Medulla oblongata (tissue), 1 donor: ENCODE results near the gene HOXD3.

Experiments used
- DNase-seq: peaks from one replicate; pipeline ENCODE4 v3.0.0-alpha.2; 2015; ENCODE audit errors: extremely low spot score

HOXD3 gene

DNA sequence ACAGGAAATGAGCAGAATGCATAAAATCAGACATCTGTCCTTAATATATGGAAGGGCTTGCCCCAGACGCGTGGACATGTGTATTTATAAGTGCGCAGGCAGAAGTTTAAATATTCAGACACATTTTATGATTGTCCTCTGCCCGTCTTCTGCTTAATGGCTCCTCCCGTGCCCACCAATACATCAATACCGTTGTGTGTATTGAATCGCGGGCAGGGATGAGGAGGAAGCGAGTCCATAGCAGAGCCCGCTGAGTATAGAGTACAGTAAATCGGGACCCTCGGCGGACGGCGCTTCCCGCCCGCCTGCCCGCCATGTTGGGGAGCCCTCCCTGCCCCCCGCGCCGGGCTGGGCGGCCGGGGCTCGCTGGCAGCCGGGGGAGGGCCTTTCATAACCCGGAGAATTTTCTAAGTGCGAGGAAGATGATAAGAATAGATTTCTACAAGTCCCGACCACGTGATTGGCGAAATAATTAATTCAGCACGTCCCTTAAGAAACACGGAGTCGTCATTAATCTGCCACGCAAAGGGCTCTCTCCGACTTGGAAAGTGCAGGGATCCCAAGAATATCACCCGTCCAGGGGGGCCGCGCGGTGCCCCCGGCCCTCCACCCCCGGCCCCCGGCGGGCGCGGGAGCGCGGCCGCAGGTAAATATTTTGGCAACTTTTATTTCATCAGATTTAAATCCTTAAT lies at the start of gene HOXD3:
Gene HOXD3 (plus strand): TSS at position 501 of the 692 bp plus-strand sequence. CDS start 11,808 bp downstream, outside the sequence.
- DNase-seq, result no peak

DNA sequence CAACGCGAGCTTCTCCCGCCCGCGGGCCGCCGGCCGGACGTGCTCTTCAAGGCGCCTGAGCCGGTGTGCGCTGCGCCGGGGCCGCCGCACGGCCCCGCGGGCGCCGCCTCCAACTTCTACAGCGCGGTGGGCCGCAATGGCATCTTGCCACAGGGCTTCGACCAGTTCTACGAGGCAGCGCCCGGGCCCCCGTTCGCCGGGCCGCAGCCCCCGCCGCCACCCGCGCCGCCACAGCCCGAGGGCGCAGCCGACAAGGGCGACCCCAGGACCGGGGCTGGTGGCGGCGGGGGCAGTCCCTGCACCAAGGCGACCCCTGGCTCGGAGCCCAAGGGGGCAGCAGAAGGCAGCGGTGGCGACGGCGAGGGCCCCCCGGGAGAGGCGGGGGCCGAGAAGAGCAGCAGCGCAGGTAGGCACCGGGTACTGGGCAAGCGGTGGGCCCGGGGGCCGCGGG lies 49.4 kb upstream of the HOXD3 start:
- DNase-seq, result no peak

DNA sequence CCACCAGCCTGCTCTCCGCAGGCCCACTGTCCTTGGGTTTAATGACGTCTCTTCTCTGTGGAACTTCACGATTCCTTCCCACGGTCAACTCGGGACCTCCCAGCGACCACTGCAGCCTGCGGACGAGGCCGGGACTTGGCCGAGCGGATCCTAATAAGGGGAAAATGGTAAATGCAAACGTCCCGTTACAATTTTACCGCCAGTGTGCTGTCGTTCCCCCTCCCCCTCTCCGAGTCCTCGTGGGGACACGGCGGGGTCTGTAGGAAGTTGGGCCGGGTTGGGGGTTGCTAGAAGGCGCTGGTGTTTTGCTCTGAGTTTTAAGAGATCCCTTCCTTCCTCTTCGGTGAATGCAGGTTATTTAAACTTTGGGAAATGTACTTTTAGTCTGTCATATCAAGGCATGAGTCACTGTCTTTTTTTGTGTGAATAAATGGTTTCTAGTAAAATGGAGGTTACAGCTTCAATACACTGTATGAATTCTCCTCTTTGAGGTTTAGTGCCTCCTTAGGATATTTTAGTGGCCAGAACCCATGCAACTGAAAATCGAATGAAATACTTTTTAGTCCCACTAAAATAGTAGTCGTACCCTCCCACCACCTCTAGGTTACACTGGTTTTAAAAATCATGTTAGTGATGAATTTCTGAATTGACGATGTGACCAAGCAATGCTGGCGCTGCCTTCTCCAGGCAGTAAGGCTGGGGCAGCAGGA lies 47.8 kb upstream of the HOXD3 start:
- DNase-seq, result no peak

DNA sequence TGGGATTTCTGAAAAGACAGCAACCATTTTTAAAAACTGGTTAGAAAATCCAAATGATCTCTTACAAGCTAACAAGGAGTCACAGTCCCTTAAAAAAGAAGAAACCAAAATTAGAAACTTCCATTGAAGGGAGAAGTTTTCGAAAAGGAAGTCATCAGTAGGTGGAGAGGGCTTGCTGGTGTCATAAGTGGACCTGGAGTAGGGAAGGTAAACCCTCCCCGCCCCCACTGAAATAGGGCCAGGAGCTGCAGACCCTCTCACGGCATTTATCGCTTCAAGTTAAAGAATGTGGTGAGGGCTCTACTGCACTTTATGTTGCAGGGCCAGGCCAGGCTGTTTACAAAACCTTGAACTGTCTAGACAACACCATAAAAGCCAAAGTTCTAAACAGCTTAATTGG lies 47.2 kb upstream of the HOXD3 start:
- DNase-seq, result no peak

- DNase-seq, result no peak
Observed at GRCh38 chr2:176110415-176111308, 46.4 kb upstream of the HOXD3 start.

- DNase-seq, result no peak
Observed at GRCh38 chr2:176111309-176111663, 45.8 kb upstream of the HOXD3 start.

- no peak for DNase-seq
Observed at GRCh38 chr2:176111846-176112374, 45.2 kb upstream of the HOXD3 start.

- DNase-seq, result no peak
Observed at GRCh38 chr2:176112375-176113302, 44.5 kb upstream of the HOXD3 start.

DNA sequence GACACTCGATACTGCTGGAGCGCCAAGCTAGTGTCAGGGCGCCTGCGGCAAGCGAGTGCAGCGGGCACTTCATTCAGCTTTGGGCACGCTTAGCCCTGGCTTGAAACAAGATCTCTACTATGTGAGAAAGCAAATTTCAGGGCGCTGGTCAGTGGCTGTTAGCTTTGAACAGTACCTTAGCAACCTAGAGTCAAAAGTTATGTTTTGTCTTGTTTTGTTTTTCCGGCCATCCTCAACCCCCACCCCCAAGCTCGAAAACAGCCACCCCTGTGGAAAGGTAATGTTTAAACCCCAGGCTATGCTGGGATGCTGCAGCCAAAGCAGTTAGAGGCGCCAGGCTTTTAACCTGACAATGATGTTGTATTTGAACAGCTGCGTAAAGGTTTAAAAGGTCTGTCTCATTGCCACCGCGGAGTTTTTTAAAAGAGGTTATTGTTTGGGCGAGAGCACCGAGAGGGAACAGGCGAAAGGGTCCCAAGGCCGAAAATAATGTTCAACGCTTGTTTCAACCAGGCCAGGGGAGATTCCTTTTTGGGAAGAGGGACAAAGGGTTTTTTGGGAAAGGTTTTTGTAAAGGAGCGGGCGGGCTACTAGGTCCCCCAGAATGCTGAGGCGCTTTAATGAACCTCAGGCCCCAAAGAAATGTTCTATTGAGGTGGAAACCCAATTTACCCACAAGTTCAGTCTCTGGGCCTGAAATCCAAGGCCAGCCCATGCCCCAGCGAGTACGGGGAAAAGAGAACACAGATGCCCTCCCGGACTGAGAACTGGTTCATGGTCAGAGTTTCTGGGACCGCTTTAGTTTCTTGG lies 42.8 kb upstream of the HOXD3 start:
- DNase-seq, result no peak

GRCh38 chr2:176114930-176115625 lies 42.0 kb upstream of the HOXD3 start:
- no peak for DNase-seq

GRCh38 chr2:176115883-176116813 lies 41.0 kb upstream of the HOXD3 start, which contains the start of gene HOXD10:
HOXD10 (plus strand) TSS chr2:176116778; CDS start chr2:176116834, 56 bp downstream.
- no peak for DNase-seq

- no peak for DNase-seq
Observed at GRCh38 chr2:176117162-176117822, 39.8 kb upstream of the HOXD3 start.

- DNase-seq, result no peak
Observed at GRCh38 chr2:176117823-176118371, 39.2 kb upstream of the HOXD3 start.

DNA sequence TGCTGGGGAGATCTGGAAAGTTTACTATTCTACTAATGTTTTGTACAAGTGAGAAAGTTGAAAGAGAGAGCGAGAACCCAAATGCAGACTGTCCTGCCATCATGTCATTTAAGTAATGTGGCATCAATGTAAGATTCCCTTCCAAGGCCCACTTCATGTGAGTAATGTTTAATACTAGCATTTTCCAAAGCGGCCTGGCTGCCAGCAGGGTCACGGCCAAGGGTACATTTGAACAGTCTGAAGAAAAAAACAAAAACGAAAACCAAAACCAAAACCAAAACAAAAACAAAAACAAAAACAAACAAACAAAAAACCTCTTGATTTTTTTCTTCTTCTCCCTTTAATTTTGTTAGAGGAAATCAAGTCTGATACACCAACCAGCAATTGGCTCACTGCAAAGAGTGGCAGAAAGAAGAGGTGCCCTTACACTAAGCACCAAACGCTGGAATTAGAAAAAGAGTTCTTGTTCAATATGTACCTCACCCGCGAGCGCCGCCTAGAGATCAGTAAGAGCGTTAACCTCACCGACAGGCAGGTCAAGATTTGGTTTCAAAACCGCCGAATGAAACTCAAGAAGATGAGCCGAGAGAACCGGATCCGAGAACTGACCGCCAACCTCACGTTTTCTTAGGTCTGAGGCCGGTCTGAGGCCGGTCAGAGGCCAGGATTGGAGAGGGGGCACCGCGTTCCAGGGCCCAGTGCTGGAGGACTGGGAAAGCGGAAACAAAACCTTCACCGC lies 38.3 kb upstream of the HOXD3 start:
- no peak for DNase-seq

DNA sequence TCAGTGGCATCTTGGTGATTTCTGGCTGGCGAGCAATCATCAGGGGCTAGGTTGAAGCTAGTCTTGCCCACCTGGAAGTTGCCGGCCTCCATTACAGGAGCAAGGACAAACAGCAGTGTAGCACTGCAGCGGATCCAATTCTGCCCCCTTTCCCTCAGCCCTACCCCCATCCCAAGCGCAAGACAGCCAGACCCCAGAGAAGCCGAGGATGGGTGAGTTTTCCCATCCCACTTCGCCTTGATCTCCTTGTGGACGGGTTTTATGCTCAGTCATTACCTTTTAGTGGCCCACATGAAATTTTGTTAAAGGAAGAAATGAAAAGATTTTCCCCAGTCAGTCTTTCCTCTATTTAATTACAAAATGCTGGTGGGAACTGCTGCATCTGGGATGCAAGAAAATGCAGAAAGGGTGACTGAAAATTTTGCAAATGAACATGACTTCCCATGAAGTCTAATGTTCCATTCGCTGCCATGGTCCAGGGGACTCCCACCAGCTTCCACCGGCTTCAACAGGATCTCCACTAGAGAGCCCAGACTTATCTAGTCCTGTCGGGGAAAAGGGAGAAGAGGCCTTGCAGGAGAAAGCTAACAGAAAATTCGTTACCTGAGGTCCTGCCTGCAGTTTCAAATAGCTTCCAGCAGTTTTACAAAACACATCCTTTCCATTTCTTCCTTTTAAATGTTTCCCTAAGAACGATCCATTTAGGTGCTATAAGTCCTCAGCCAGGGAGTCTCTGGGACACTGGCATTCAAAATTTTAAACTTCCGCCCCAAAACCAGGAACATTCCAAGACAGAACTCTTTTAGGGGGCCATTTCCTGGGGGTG lies 36.5 kb upstream of the HOXD3 start:
- DNase-seq, result no peak
